ENCODE measurements around the gene PANK2.
"Not testable (repeated sequence)": the region's sequence is repeated elsewhere in the genome, so short reads cannot be mapped to it uniquely, and the experiment has no call there.

The PANK2 gene

GRCh38 chr20:3971145-3971544 is 82.0 kb downstream of the PANK2 start:
- FAIRE-seq: no peak

GRCh38 chr20:3972161-3972560 is 83.0 kb downstream of the PANK2 start:
- FAIRE-seq: no peak
- no peak for DNase-seq (ENCODE audit: extremely low spot score, insufficient read length, low read depth)

More at GRCh38 chr20:3971145-3971544, 82.0 kb downstream of the PANK2 start:
- DNase-seq (ENCODE audit: extremely low spot score, insufficient read length, low read depth): no peak

GRCh38 chr20:3972631-3973030 is 83.4 kb downstream of the PANK2 start:
- FAIRE-seq; DNase-seq (ENCODE audit: extremely low spot score, insufficient read length, low read depth): not testable (repeated sequence)

GRCh38 chr20:3973705-3974104 is 84.5 kb downstream of the PANK2 start:
- FAIRE-seq (no peak), DNase-seq (ENCODE audit: extremely low spot score, insufficient read length, low read depth) (no peak)

GRCh38 chr20:3976511-3976910 is 87.3 kb downstream of the PANK2 start:
- FAIRE-seq (no peak), DNase-seq (ENCODE audit: extremely low spot score, insufficient read length, low read depth) (no peak)

All from GM18507 (cell line).